SK-N-SH (cell line): Measurements from ENCODE around the gene EIF3K. TPM values are rescaled to one million over a fixed set of nuclear protein-coding genes. Genes with fewer than 3 reads are reported as not detected.
A peak's percentile ranks its signal among the peaks of the same experiment; 100 is the strongest.

Experiments used
- CTCF ChIA-PET: fragments of 300-600, 350-600 bp; formaldehyde crosslinking; extraction: SDS; loops from one replicate; lab custom pipeline; 2021; lab: Yijun Ruan, JAX
- POLR2A ChIA-PET: fragments of 350-600 bp; sonication (Branson Sonifier 250); formaldehyde crosslinking; extraction: SDS; loops from one replicate; lab custom pipeline; 2020; ENCODE audit warnings: antibody characterized with exemption, inconsistent platforms; lab: Yijun Ruan, JAX
- DNase-seq: peaks from one replicate; pipeline ENCODE4 v3.0.0; 2012
- H2AFZ ChIP-seq: fragments of 200-600 bp; sonication (generic); 2 replicates; pipeline ENCODE4 v1.8.1; 2016; ENCODE audit warnings: antibody characterized with exemption, mild to moderate bottlenecking, low read depth
- H3F3A ChIP-seq: fragments of 200-600 bp; sonication (generic); replicated peaks from 2 replicates; pipeline ENCODE3; 2016; ENCODE audit warnings: antibody characterized with exemption, mild to moderate bottlenecking; ENCODE audit not compliant: insufficient read depth
- H3K27ac ChIP-seq, 2 experiments: fragments of 200-500 bp in 1 of 2; fragments of 200-600 bp in 1 of 2; sonication (Bioruptor generic) in 1 of 2; sonication (generic), shearing (Covaris generic) in 1 of 2; 2 replicates each; pipeline versions ENCODE4 v1.5.1 to v1.6.1; 2014 to 2016; ENCODE audit warnings: low read depth in 2 of 2, inconsistent platforms in 1 of 2, low read length in 1 of 2, mild to moderate bottlenecking in 1 of 2, mixed read lengths in 1 of 2
- H3K27me3 ChIP-seq: fragments of 200-600 bp; sonication (generic), shearing (Covaris generic); 2 replicates; pipeline ENCODE4 v1.6.1; 2016; ENCODE audit warnings: mixed run types; ENCODE audit not compliant: insufficient read depth
- H3K36me3 ChIP-seq, 2 experiments: fragments of 200-500 bp in 1 of 2; fragments of 200-600 bp in 1 of 2; sonication (Bioruptor generic) in 1 of 2; sonication (generic) in 1 of 2; replicated peaks in 1 of 2; 2 replicates each; pipeline versions ENCODE3 to v1.5.1; 2014 to 2016; ENCODE audit warnings: low read length in 1 of 2, mild to moderate bottlenecking in 1 of 2; ENCODE audit not compliant: insufficient read depth in 2 of 2, control insufficient read depth in 1 of 2
- H3K4me1 ChIP-seq, 2 experiments: fragments of 200-500 bp in 1 of 2; fragments of 200-600 bp in 1 of 2; sonication (Bioruptor generic) in 1 of 2; sonication (generic), shearing (Covaris generic) in 1 of 2; 2 replicates each; pipeline versions ENCODE4 v1.5.1 to v1.6.1; 2014 to 2016; ENCODE audit warnings: low read depth in 1 of 2, low read length in 1 of 2, mixed run types in 1 of 2; ENCODE audit not compliant: insufficient read depth in 2 of 2, control insufficient read depth in 1 of 2
- H3K4me2 ChIP-seq: fragments of 200-600 bp; sonication (generic), shearing (Covaris generic); 2 replicates; pipeline ENCODE4 v1.6.1; 2017; ENCODE audit warnings: mixed run types
- H3K4me3 ChIP-seq, 2 experiments: fragments of 200-500 bp in 1 of 2; fragments of 200-600 bp in 1 of 2; sonication (Bioruptor generic) in 1 of 2; sonication (generic), shearing (Covaris generic) in 1 of 2; 2 replicates each; pipeline versions ENCODE4 v1.5.1 to v1.8.1; 2014 to 2016; ENCODE audit warnings: low read depth in 2 of 2, inconsistent platforms in 1 of 2, low read length in 1 of 2, mild to moderate bottlenecking in 1 of 2, mixed read lengths in 1 of 2, moderate library complexity in 1 of 2
- H3K79me2 ChIP-seq: fragments of 200-600 bp; sonication (generic); 2 replicates; pipeline ENCODE4 v1.8.1; 2017; ENCODE audit warnings: mild to moderate bottlenecking; ENCODE audit not compliant: insufficient read depth
- H3K9ac ChIP-seq: fragments of 200-600 bp; sonication (generic); 2 replicates; pipeline ENCODE4 v1.6.1; 2017; ENCODE audit warnings: mixed run types
- H3K9me2 ChIP-seq: fragments of 200-600 bp; sonication (generic); 2 replicates; pipeline ENCODE4 v1.6.1; 2017; ENCODE audit warnings: mixed run types
- H3K9me3 ChIP-seq: fragments of 200-600 bp; sonication (generic); 2 replicates; pipeline ENCODE4 v1.6.1; 2017; ENCODE audit warnings: mixed run types, mild to moderate bottlenecking, moderate library complexity
- H4K20me1 ChIP-seq: fragments of 200-600 bp; sonication (generic); 2 replicates; pipeline ENCODE4 v1.6.1; 2017; ENCODE audit warnings: mild to moderate bottlenecking, mixed run types; ENCODE audit not compliant: insufficient read depth
- EP300 ChIP-seq, 2 experiments: IDR thresholded peaks; 2 replicates each; pipeline versions ENCODE4 v1.4.0 to v1.6.1; 2012; ENCODE audit warnings: borderline replicate concordance in 1 of 2, low read depth in 1 of 2, low read length in 1 of 2
- FOXJ3 ChIP-seq: sonication (generic); formaldehyde crosslinking; IDR thresholded peaks from 2 replicates; pipeline ENCODE4 v1.5.1; 2020; ENCODE audit warnings: mild to moderate bottlenecking, missing genetic modification reagents
- FOXM1 ChIP-seq: IDR thresholded peaks from 2 replicates; pipeline ENCODE4 v1.4.0; 2012; ENCODE audit warnings: low read depth, mild to moderate bottlenecking
- GABPA ChIP-seq: IDR thresholded peaks from 2 replicates; pipeline ENCODE4 v1.4.0; 2012; ENCODE audit warnings: low read depth, mild to moderate bottlenecking
- JUND ChIP-seq: IDR thresholded peaks from 2 replicates; pipeline ENCODE4 v1.4.0; 2012
- MAX ChIP-seq: IDR thresholded peaks from 2 replicates; pipeline ENCODE4 v1.4.0; 2012; ENCODE audit warnings: low read depth
- MEF2A ChIP-seq: IDR thresholded peaks from 2 replicates; pipeline ENCODE4 v1.4.0; 2012; ENCODE audit warnings: low read depth, borderline replicate concordance
- NRF1 ChIP-seq: IDR thresholded peaks from 2 replicates; pipeline ENCODE4 v1.6.1; 2012; ENCODE audit warnings: low read depth, mild to moderate bottlenecking, low read length
- PBX3 ChIP-seq: IDR thresholded peaks from 2 replicates; pipeline ENCODE4; 2012
- RAD21 ChIP-seq: IDR thresholded peaks from 2 replicates; pipeline ENCODE4 v1.6.1; 2012; ENCODE audit warnings: mild to moderate bottlenecking, low read length
- RCOR1 ChIP-seq: fragments of 150-350 bp; IDR thresholded peaks from 2 replicates; pipeline ENCODE4 v1.6.1; 2017; ENCODE audit warnings: antibody characterized with exemption, low read length
- SIN3A ChIP-seq: IDR thresholded peaks from 2 replicates; pipeline ENCODE4 v1.6.1; 2012; ENCODE audit warnings: low read depth, mild to moderate bottlenecking, low read length, moderate library complexity, borderline replicate concordance
- SMC3 ChIP-seq: IDR thresholded peaks from 2 replicates; pipeline ENCODE4 v1.6.1; 2012; ENCODE audit warnings: low read depth, low read length, improper control_type of control experiment
- TAF1 ChIP-seq: IDR thresholded peaks from 2 replicates; pipeline ENCODE4 v1.6.1; 2012; ENCODE audit warnings: low read depth, mild to moderate bottlenecking, low read length, moderate library complexity, borderline replicate concordance
- TEAD4 ChIP-seq: IDR thresholded peaks from 2 replicates; pipeline ENCODE4 v1.4.0; 2012; ENCODE audit warnings: mild to moderate bottlenecking, borderline replicate concordance; ENCODE audit not compliant: insufficient read depth
- ZBTB33 ChIP-seq: IDR thresholded peaks from 2 replicates; pipeline ENCODE4 v1.4.0; 2012; ENCODE audit warnings: low read depth, borderline replicate concordance
- WGBS: methylation state at CpG from one replicate; pipeline ENCODE4 v1.1.6; 2017; ENCODE audit warnings: low lambda C conversion rate; 5-methylcytosine and 5-hydroxymethylcytosine counted together
- polyA plus RNA-seq, 3 experiments: library from polyadenylated mRNA; depleted of rRNA; stranded (reverse); fragments of >200 nt; gene quantifications; 2 replicates each; pipeline ENCODE4 v1.2.3, GENCODE V29; 2012
- TF ChIP-seq, protein P1 (sequence below): IDR thresholded peaks from 2 replicates; pipeline ENCODE4 v1.6.1; 2012; ENCODE audit warnings: mild to moderate bottlenecking, low read depth, low read length, moderate library complexity
- TF ChIP-seq, protein P2 (sequence below): IDR thresholded peaks from 2 replicates; pipeline ENCODE4 v1.4.0; 2012; ENCODE audit warnings: low read depth, borderline replicate concordance

EIF3K gene
- polyA plus RNA-seq, 1 of the 3 experiments (the other 2 are of a cell fraction): 484 TPM

DNA sequence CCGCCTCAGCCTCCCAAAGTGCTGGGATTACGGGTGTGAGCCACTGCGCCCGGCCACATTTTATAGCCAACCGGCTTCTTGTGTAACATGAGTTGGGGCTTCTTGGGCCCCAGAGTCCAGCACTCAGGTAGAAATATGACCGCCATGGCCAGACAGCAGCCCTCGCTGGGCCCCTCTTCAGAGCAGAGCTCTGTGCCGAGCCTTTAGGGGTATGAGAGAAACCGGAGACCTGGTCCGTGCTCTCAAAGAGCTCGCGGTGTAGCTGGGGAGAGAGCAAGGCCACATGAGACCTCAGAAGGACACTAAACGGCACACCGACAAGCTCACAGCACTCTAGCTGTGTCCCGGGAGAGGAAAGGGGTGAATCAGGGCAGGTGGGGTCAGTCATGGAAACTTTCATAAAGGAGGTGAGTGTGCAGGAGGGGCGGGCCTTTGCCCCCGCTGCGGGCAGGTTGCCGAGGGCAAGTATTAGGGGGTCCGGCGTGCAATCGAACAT lies 44.2 kb downstream of the EIF3K start:
- H3K9me3 ChIP-seq: no peaks in the 10 kb centered on the region
- no peak for DNase-seq
- ChIA-PET CTCF (interaction anchor here (1.0 to 1.5 kb wide), 2 partner anchors 29 to 266 kb away, joined by 3 read pairs; no protein-coding TSS in a partner anchor), POLR2A (no interaction called here)
- 98% methylated on average over 22 of the region's 22 CpGs for WGBS
- H3K9me2 ChIP-seq: no peaks in the 10 kb centered on the region
- H3K9ac ChIP-seq: no peak overlapping the region
- peaks cover 48% of the 10 kb centered on the region for H3F3A ChIP-seq
- H2AFZ ChIP-seq: no peak overlapping the region
- TF ChIP-seq MAX (no peak), ZBTB33 (no peak), JUND (no peak), MEF2A (no peak), RCOR1 (no peak), GABPA (no peak), NRF1 (no peak), FOXJ3 (no peak), RAD21 (no peak), FOXM1 (no peak), TAF1 (no peak), EP300 (IDR thresholded peaks at IDR 0.05; ENCODE audit: borderline replicate concordance in 1 of 2, low read depth in 1 of 2, low read length in 1 of 2) (no peak), PBX3 (no peak)
- no peak overlapping the region for H3K4me2 ChIP-seq
- peaks cover 3 to 6% of the 10 kb centered on the region in 2 experiments for H3K36me3 ChIP-seq
- H3K27ac ChIP-seq: peak overlapping the region; percentile 5 to 86; a peak in 1 of 4 replicates
- no peaks in the 10 kb centered on the region for H3K27me3 ChIP-seq
- peaks cover 43 to 71% of the 10 kb centered on the region in 2 experiments for H3K4me1 ChIP-seq
- H4K20me1 ChIP-seq: peaks cover 32% of the 10 kb centered on the region
- no peak overlapping the region for H3K4me3 ChIP-seq
- peaks cover 95% of the 10 kb centered on the region for H3K79me2 ChIP-seq

GRCh38 chr19:38663957-38664502 lies 45.0 kb downstream of the EIF3K start:
- Histone ChIP-seq H3K79me2 (peaks cover 100% of the 10 kb centered on the region), H3K4me2 (peak overlapping the region; percentile 69; the same call in 1 of the 2 replicates), H3K27me3 (no peaks in the 10 kb centered on the region), H2AFZ (no peak overlapping the region), H3K27ac (peak overlapping the region; percentile 13 to 86; a peak in 3 of 4 replicates), H4K20me1 (peaks cover 41% of the 10 kb centered on the region), H3F3A (peaks cover 44% of the 10 kb centered on the region), H3K9me3 (no peaks in the 10 kb centered on the region), H3K9ac (peak overlapping the region; percentile 2; the same call in 1 of the 2 replicates), H3K4me3 (no peak overlapping the region), H3K9me2 (no peaks in the 10 kb centered on the region), H3K36me3 (peaks cover 3 to 12% of the 10 kb centered on the region in 2 experiments), H3K4me1 (peaks cover 43 to 76% of the 10 kb centered on the region in 2 experiments)
- ChIA-PET POLR2A (no interaction called here), CTCF (interaction anchor here (1.3 kb wide), 1 partner anchor 15 kb away, joined by 3 read pairs; no protein-coding TSS in a partner anchor)
- WGBS: 92% methylated on average over 19 of the region's 19 CpGs
- DNase-seq: no peak
- TF ChIP-seq SIN3A (no peak), GABPA (no peak), TEAD4 (no peak), SMC3 (no peak), PBX3 (no peak)
- TF ChIP-seq, protein P1, sequence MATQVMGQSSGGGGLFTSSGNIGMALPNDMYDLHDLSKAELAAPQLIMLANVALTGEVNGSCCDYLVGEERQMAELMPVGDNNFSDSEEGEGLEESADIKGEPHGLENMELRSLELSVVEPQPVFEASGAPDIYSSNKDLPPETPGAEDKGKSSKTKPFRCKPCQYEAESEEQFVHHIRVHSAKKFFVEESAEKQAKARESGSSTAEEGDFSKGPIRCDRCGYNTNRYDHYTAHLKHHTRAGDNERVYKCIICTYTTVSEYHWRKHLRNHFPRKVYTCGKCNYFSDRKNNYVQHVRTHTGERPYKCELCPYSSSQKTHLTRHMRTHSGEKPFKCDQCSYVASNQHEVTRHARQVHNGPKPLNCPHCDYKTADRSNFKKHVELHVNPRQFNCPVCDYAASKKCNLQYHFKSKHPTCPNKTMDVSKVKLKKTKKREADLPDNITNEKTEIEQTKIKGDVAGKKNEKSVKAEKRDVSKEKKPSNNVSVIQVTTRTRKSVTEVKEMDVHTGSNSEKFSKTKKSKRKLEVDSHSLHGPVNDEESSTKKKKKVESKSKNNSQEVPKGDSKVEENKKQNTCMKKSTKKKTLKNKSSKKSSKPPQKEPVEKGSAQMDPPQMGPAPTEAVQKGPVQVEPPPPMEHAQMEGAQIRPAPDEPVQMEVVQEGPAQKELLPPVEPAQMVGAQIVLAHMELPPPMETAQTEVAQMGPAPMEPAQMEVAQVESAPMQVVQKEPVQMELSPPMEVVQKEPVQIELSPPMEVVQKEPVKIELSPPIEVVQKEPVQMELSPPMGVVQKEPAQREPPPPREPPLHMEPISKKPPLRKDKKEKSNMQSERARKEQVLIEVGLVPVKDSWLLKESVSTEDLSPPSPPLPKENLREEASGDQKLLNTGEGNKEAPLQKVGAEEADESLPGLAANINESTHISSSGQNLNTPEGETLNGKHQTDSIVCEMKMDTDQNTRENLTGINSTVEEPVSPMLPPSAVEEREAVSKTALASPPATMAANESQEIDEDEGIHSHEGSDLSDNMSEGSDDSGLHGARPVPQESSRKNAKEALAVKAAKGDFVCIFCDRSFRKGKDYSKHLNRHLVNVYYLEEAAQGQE: no peak
- TF ChIP-seq, protein P2, sequence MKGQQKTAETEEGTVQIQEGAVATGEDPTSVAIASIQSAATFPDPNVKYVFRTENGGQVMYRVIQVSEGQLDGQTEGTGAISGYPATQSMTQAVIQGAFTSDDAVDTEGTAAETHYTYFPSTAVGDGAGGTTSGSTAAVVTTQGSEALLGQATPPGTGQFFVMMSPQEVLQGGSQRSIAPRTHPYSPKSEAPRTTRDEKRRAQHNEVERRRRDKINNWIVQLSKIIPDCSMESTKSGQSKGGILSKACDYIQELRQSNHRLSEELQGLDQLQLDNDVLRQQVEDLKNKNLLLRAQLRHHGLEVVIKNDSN: no peak
